Spleen (tissue), 11 donors: ENCODE measurements around the gene GALNT5. TPM values are rescaled to one million over a fixed set of nuclear protein-coding genes. Genes with fewer than 3 reads are reported as not detected.

Experiments
- DNase-seq: peaks from one replicate; pipeline ENCODE4 v3.0.0-alpha.2; 2020
- H3K27ac ChIP-seq, 8 donors: fragments of 200-600 bp; sonication (generic) in 7 of 8; 1 replicate in 4 of 8; 2 replicates in 4 of 8; pipeline versions ENCODE4 v1.5.0 to v1.8.0; 2016 to 2021; ENCODE audit warnings: inconsistent platforms in 4 of 8, mild to moderate bottlenecking in 4 of 8, moderate library complexity in 1 of 8
- H3K27me3 ChIP-seq, 7 donors: fragments of 200-600 bp; sonication (generic) in 6 of 7; replicated peaks in 1 of 7; 1 replicate in 4 of 7; 2 replicates in 3 of 7; pipeline versions ENCODE4 v1.5.0 to v1.8.0; 2016 to 2021; ENCODE audit warnings: inconsistent platforms in 3 of 7, mild to moderate bottlenecking in 1 of 7
- H3K36me3 ChIP-seq, 6 donors: fragments of 200-600 bp; sonication (generic) in 5 of 6; 1 replicate in 4 of 6; 2 replicates in 2 of 6; pipeline versions ENCODE4 v1.5.0 to v1.8.0; 2016 to 2021; ENCODE audit warnings: inconsistent platforms in 2 of 6
- H3K4me1 ChIP-seq, 6 donors: fragments of 200-600 bp; sonication (generic) in 5 of 6; 1 replicate in 3 of 6; 2 replicates in 3 of 6; pipeline versions ENCODE4 v1.5.0 to v1.8.0; 2016 to 2021; ENCODE audit warnings: inconsistent platforms in 3 of 6
- H3K4me3 ChIP-seq, 8 donors: fragments of 200-600 bp; sonication (generic) in 7 of 8; 1 replicate in 4 of 8; 2 replicates in 4 of 8; pipeline versions ENCODE4 v1.5.0 to v1.8.0; 2016 to 2021; ENCODE audit warnings: inconsistent platforms in 4 of 8, mild to moderate bottlenecking in 4 of 8, moderate library complexity in 2 of 8
- H3K9me3 ChIP-seq, 8 donors: fragments of 200-600 bp; sonication (generic) in 7 of 8; 1 replicate in 4 of 8; 2 replicates in 4 of 8; pipeline versions ENCODE4 v1.5.0 to v1.8.0; 2016 to 2021; ENCODE audit warnings: inconsistent platforms in 4 of 8
- CTCF ChIP-seq, 11 experiments: fragments of 200-600 bp in 7 of 11; fragments of 450-650 bp in 4 of 11; sonication (generic) in 4 of 11; IDR thresholded peaks in 8 of 11; conservative IDR thresholded peaks in 3 of 11; 1 replicate in 7 of 11; 2 replicates in 4 of 11; pipeline versions ENCODE4 v1.4.0 to v1.8.0; 2016 to 2021; ENCODE audit warnings: antibody characterized with exemption in 11 of 11, inconsistent platforms in 4 of 11, mild to moderate bottlenecking in 1 of 11
- POLR2A ChIP-seq, 3 donors: fragments of 450-650 bp; IDR thresholded peaks; one replicate each; pipeline ENCODE4 v1.5.1; 2017; ENCODE audit warnings: antibody characterized with exemption in 3 of 3, mild to moderate bottlenecking in 1 of 3
- POLR2AphosphoS5 ChIP-seq, 3 donors: sonication (generic); formaldehyde crosslinking; IDR thresholded peaks; one replicate each; pipeline ENCODE4 v1.5.1; 2017; ENCODE audit warnings: antibody characterized with exemption in 3 of 3
- WGBS, 5 donors: extraction: QIAGEN DNeasy Blood & Tissue Kit in 3 of 5; methylation state at CpG; one replicate each; pipeline versions ENCODE4 v1.1.5 to v1.1.7; 2013 to 2018; 5-methylcytosine and 5-hydroxymethylcytosine counted together
- intact Hi-C: fragments of 100-400 bp; cut with DNase I; formaldehyde crosslinking; loops from one replicate; pipeline ENCODE4 v1.15.0; 2023; ENCODE audit warnings: low total_unique reads
- polyA plus RNA-seq, 3 donors: library from polyadenylated mRNA; stranded (reverse); fragments of 200-250 nt; gene quantifications; one replicate each; pipeline ENCODE4 v1.2.1, GENCODE V29; 2013
- total RNA-seq, 7 donors: library from RNA; depleted of rRNA in 3 of 7; stranded (reverse); fragments of >200 nt in 3 of 7; fragmentation: NEBNext Ultra II Directional in 4 of 7; extraction: Animal tissue kit (Norgen Biotek cat#: 25700) in 4 of 7; gene quantifications; one replicate each; pipeline versions ENCODE4 v1.1.0 to v1.2.1, GENCODE V29; 2016 to 2021
- donor health status: healthy with polysubstance abuse.
- donor health status: DM: no; HTN: no; CAD: no; lungs with moderate emphysema.
- donor health status: DM: no; HTN: no; CAD: no.
- donor health status: Bipolar disorder and iron deficiency.
- donor health status: healthy.
- donor health status: DM: no; HTN: no; CAD: no.
- donor health status: DM: yes; HTN: yes; CAD: no.

GALNT5 gene
- total and polyA plus RNA-seq, 10 donors = 0.03 to 0.70 (median 0.11) TPM; not detected in 5

- TF ChIP-seq POLR2A (IDR thresholded peaks at IDR 0.05) = no peak
- no peak for TF ChIP-seq POLR2AphosphoS5 (IDR thresholded peaks at IDR 0.05)
- no peak for TF ChIP-seq CTCF (IDR thresholded peaks at IDR 0.05 in 8 of 11, conservative IDR thresholded peaks at IDR 0.05 in 3 of 11)
- H3K27me3 ChIP-seq = no peaks in the 10 kb centered on the region
- intact Hi-C loops = no loop called here
- peaks cover 0 to 49% (median 33%) of the 10 kb centered on the region in 8 donors for H3K9me3 ChIP-seq
- no peak overlapping the region for H3K4me3 ChIP-seq
- 83 to 97% (median 85%) methylated on average over 2 of the region's 2 CpGs for WGBS, 5 donors
- no peak overlapping the region for H3K27ac ChIP-seq
- H3K36me3 ChIP-seq = peaks cover 0 to 8% (median 0%) of the 10 kb centered on the region in 6 donors
- H3K4me1 ChIP-seq = no peaks in the 10 kb centered on the region
- no peak for DNase-seq
These were observed 88.3 kb downstream of the GALNT5 start for GRCh38 chr2:157345647-157346389.

- Histone ChIP-seq H3K4me3 (no peak overlapping the region), H3K36me3 (no peaks in the 10 kb centered on the region), H3K27me3 (no peaks in the 10 kb centered on the region), H3K27ac (no peak overlapping the region), H3K4me1 (no peaks in the 10 kb centered on the region), H3K9me3 (peaks cover 0 to 26% (median 20%) of the 10 kb centered on the region in 8 donors)
- 92 to 95% (median 94%) methylated on average over 3 of the region's 3 CpGs for WGBS, 5 donors
- TF ChIP-seq POLR2A (IDR thresholded peaks at IDR 0.05) (no peak), CTCF (IDR thresholded peaks at IDR 0.05 in 8 of 11, conservative IDR thresholded peaks at IDR 0.05 in 3 of 11) (no peak), POLR2AphosphoS5 (IDR thresholded peaks at IDR 0.05) (no peak)
- no peak for DNase-seq
- intact Hi-C loops = no loop called here
These were observed 90.9 kb downstream of the GALNT5 start for GRCh38 chr2:157348291-157348921.

GRCh38 chr2:157349949-157350515 lies 92.5 kb downstream of the GALNT5 start:
- Histone ChIP-seq H3K9me3 (peaks cover 0 to 9% (median 4%) of the 10 kb centered on the region in 8 donors), H3K27ac (no peak overlapping the region), H3K4me1 (no peaks in the 10 kb centered on the region), H3K4me3 (no peak overlapping the region), H3K27me3 (no peaks in the 10 kb centered on the region), H3K36me3 (no peaks in the 10 kb centered on the region)
- WGBS, 5 donors = 68 to 89% (median 86%) methylated on average over 1 of the region's 1 CpG
- intact Hi-C loops = no loop called here
- DNase-seq = no peak
- TF ChIP-seq POLR2AphosphoS5 (IDR thresholded peaks at IDR 0.05) = no peak
- TF ChIP-seq CTCF (IDR thresholded peaks at IDR 0.05 in 8 of 11, conservative IDR thresholded peaks at IDR 0.05 in 3 of 11) = no peak
- TF ChIP-seq POLR2A (IDR thresholded peaks at IDR 0.05) = no peak

- intact Hi-C loops = no loop called here
- Histone ChIP-seq H3K9me3 (peaks cover 0 to 7% (median 1%) of the 10 kb centered on the region in 8 donors), H3K27ac (no peak overlapping the region), H3K4me3 (no peak overlapping the region), H3K4me1 (no peaks in the 10 kb centered on the region), H3K27me3 (no peaks in the 10 kb centered on the region), H3K36me3 (no peaks in the 10 kb centered on the region)
- 68 to 96% (median 89%) methylated on average over 1 of the region's 1 CpG for WGBS, 5 donors
- DNase-seq = no peak
- no peak for TF ChIP-seq CTCF (IDR thresholded peaks at IDR 0.05 in 8 of 11, conservative IDR thresholded peaks at IDR 0.05 in 3 of 11)
- no peak for TF ChIP-seq POLR2A (IDR thresholded peaks at IDR 0.05)
- TF ChIP-seq POLR2AphosphoS5 (IDR thresholded peaks at IDR 0.05) = no peak
These were observed 98.1 kb downstream of the GALNT5 start for GRCh38 chr2:157355618-157356017.
